Cardiac fibroblast (primary cell): Measurements from ENCODE around the gene CHST9.

Experiments
- DNase-seq, 2 donors: peaks; one replicate each; pipeline versions ENCODE4 v3.0.0 to v3.0.0-alpha.2; 2010; ENCODE audit warnings: low read depth in 2 of 2
- H3K4me3 ChIP-seq, 2 donors: replicated peaks in 1 of 2; 1 replicate in 1 of 2; 2 replicates in 1 of 2; pipeline ENCODE4 v1.5.1; 2011; ENCODE audit warnings: low read depth in 2 of 2, low read length in 2 of 2, mild to moderate bottlenecking in 2 of 2, moderate library complexity in 1 of 2
- CTCF ChIP-seq: IDR thresholded peaks from one replicate; pipeline ENCODE4 v1.5.1; 2011; ENCODE audit warnings: low read depth, mild to moderate bottlenecking, low read length, inconsistent platforms

Gene CHST9

GRCh38 chr18:27214831-27215230 lies 29.7 kb upstream of the CHST9 start:
- DNase-seq = no peak
- no peak overlapping the region for H3K4me3 ChIP-seq
- TF ChIP-seq CTCF = no peak

- no peak overlapping the region for H3K4me3 ChIP-seq
- no peak for TF ChIP-seq CTCF
- no peak for DNase-seq
Measured at GRCh38 chr18:27213123-27213717, 28.1 kb upstream of the CHST9 start.

- no peak for TF ChIP-seq CTCF
- no peak for DNase-seq
- no peak overlapping the region for H3K4me3 ChIP-seq
Measured at GRCh38 chr18:27211569-27211968, 26.5 kb upstream of the CHST9 start.

- H3K4me3 ChIP-seq = no peak overlapping the region
- DNase-seq = no peak
- no peak for TF ChIP-seq CTCF
Measured at GRCh38 chr18:27206411-27206810, 21.3 kb upstream of the CHST9 start.

DNA sequence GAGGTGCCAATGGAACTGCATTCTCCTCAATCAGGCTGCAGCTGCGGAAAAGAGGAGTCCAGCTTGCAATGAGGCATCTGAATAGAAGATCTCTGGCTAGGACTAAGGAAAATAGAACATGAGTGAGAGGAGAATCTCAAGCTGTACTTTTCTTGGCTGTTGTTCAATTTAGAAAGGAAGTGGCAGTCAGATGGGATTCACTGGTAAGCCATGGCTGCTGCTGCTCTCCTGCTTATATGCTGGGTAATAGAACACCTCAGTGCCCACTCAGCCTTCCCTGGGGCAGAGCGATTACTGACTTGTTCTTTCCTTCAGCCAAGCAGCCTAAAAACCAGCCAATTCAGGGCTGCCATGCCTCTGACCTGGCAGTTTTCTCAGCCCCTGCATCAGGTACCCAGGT lies 17.6 kb upstream of the CHST9 start:
- TF ChIP-seq CTCF = no peak
- no peak overlapping the region for H3K4me3 ChIP-seq
- DNase-seq = no peak

DNA sequence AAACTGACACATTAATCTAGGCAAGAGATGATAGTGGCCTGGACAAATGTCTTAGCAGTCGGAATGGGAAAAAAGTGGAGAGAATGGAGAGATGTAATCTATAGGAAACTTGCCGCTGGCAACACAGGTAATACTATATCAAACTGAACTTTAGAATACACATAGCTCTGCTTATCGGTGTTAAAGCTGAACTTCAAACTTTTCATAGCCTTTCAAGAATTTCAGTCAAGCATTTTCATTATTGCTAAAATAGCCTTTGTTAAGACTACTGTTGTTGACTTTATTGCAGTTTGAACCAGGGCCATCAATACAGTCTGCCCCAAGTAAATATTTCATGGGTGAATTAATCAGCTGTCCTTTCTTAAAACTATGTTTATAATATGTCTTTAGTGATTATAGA lies 12.9 kb upstream of the CHST9 start:
- no peak overlapping the region for H3K4me3 ChIP-seq
- no peak for DNase-seq
- TF ChIP-seq CTCF = no peak

- H3K4me3 ChIP-seq = no peak overlapping the region
- DNase-seq = no peak
- no peak for TF ChIP-seq CTCF
Measured at GRCh38 chr18:27188309-27188708, 3.2 kb upstream of the CHST9 start.
